Osteoblast (primary cell): ENCODE results near the gene DLG5. TPM values are rescaled to one million over a fixed set of nuclear protein-coding genes. Genes with fewer than 3 reads are reported as not detected.

Source experiments
- DNase-seq: peaks from one replicate; pipeline ENCODE4 v3.0.0; 2011; ENCODE audit warnings: low spot score, mixed read lengths; ENCODE audit not compliant: insufficient read length; ENCODE audit errors: missing footprints
- H2AFZ ChIP-seq: 2 replicates; pipeline ENCODE4 v1.6.0; 2011; ENCODE audit warnings: mild to moderate bottlenecking, low read length
- H3K27ac ChIP-seq: 2 replicates; pipeline ENCODE4 v1.5.1; 2011; ENCODE audit warnings: mild to moderate bottlenecking, low read depth, low read length, moderate library complexity
- H3K27me3 ChIP-seq: 2 replicates; pipeline ENCODE4 v1.6.0; 2012; ENCODE audit warnings: mild to moderate bottlenecking, control low read depth, inconsistent platforms, low read length, moderate library complexity; ENCODE audit not compliant: insufficient read depth
- H3K36me3 ChIP-seq: 2 replicates; pipeline ENCODE4 v1.5.1; 2011; ENCODE audit warnings: mild to moderate bottlenecking, low read length, control low read depth, moderate library complexity; ENCODE audit not compliant: insufficient read depth
- H3K4me1 ChIP-seq: 2 replicates; pipeline ENCODE4 v1.5.1; 2011; ENCODE audit warnings: mild to moderate bottlenecking, low read length, control low read depth, moderate library complexity; ENCODE audit not compliant: insufficient read depth
- H3K4me2 ChIP-seq: 2 replicates; pipeline ENCODE4 v1.6.0; 2011; ENCODE audit warnings: mild to moderate bottlenecking, low read length; ENCODE audit not compliant: insufficient read depth
- H3K4me3 ChIP-seq: fragments of 200-600 bp; sonication (generic); 3 replicates; pipeline ENCODE4 v1.5.1; 2012; ENCODE audit warnings: mild to moderate bottlenecking, low read length, inconsistent platforms; ENCODE audit not compliant: insufficient read depth
- H3K79me2 ChIP-seq: 2 replicates; pipeline ENCODE4 v1.6.0; 2012; ENCODE audit warnings: mild to moderate bottlenecking, low read length, control low read depth, inconsistent platforms; ENCODE audit not compliant: insufficient read depth
- H3K9me3 ChIP-seq: 2 replicates; pipeline ENCODE4 v1.5.1; 2011; ENCODE audit warnings: low read depth, low read length, control low read depth
- H4K20me1 ChIP-seq: 2 replicates; pipeline ENCODE4 v1.6.0; 2012; ENCODE audit warnings: mild to moderate bottlenecking, low read length, control low read depth; ENCODE audit not compliant: insufficient read depth
- total RNA-seq: library from RNA; depleted of rRNA; stranded (reverse); fragments of >200 nt; gene quantifications from 2 replicates; pipeline ENCODE4 v1.2.3, GENCODE V29; 2012
- TF ChIP-seq, protein P1 (sequence below): IDR thresholded peaks from 2 replicates; pipeline ENCODE4 v1.5.1; 2011; ENCODE audit warnings: mild to moderate bottlenecking, low read depth, low read length, moderate library complexity; ENCODE audit errors: extremely low read depth

DLG5 gene
- total RNA-seq, 1 donor: 51.4 TPM

- TF ChIP-seq, protein P1, sequence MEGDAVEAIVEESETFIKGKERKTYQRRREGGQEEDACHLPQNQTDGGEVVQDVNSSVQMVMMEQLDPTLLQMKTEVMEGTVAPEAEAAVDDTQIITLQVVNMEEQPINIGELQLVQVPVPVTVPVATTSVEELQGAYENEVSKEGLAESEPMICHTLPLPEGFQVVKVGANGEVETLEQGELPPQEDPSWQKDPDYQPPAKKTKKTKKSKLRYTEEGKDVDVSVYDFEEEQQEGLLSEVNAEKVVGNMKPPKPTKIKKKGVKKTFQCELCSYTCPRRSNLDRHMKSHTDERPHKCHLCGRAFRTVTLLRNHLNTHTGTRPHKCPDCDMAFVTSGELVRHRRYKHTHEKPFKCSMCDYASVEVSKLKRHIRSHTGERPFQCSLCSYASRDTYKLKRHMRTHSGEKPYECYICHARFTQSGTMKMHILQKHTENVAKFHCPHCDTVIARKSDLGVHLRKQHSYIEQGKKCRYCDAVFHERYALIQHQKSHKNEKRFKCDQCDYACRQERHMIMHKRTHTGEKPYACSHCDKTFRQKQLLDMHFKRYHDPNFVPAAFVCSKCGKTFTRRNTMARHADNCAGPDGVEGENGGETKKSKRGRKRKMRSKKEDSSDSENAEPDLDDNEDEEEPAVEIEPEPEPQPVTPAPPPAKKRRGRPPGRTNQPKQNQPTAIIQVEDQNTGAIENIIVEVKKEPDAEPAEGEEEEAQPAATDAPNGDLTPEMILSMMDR: no peak
- peak; percentile 97 for DNase-seq
- H3K27me3 ChIP-seq: peaks cover 16% of the 10 kb centered on the region
- peak overlapping the region; percentile 48 for H3K27ac ChIP-seq
- peak overlapping the region; percentile 99 for H3K4me2 ChIP-seq
- peaks cover 23% of the 10 kb centered on the region for H3K4me1 ChIP-seq
- H4K20me1 ChIP-seq: peaks cover 47% of the 10 kb centered on the region
- H3K9me3 ChIP-seq: no peaks in the 10 kb centered on the region
- peak overlapping the region; percentile 83 for H2AFZ ChIP-seq
- H3K36me3 ChIP-seq: peaks cover 5% of the 10 kb centered on the region
- H3K79me2 ChIP-seq: peaks cover 54% of the 10 kb centered on the region
- peak overlapping the region; percentile 84 for H3K4me3 ChIP-seq
Observed at GRCh38 chr10:77925410-77925794, 1.2 kb downstream of the DLG5 start.

GRCh38 chr10:77922566-77923179 is 3.9 kb downstream of the DLG5 start:
- Histone ChIP-seq H3K79me2 (peaks cover 77% of the 10 kb centered on the region), H3K4me2 (no peak overlapping the region), H3K27me3 (peaks cover 7% of the 10 kb centered on the region), H3K36me3 (peaks cover 5% of the 10 kb centered on the region), H4K20me1 (peaks cover 67% of the 10 kb centered on the region), H3K4me1 (peaks cover 34% of the 10 kb centered on the region), H3K9me3 (no peaks in the 10 kb centered on the region), H2AFZ (no peak overlapping the region), H3K4me3 (no peak overlapping the region), H3K27ac (no peak overlapping the region)
- TF ChIP-seq, protein P1: no peak
- no peak for DNase-seq

DNA sequence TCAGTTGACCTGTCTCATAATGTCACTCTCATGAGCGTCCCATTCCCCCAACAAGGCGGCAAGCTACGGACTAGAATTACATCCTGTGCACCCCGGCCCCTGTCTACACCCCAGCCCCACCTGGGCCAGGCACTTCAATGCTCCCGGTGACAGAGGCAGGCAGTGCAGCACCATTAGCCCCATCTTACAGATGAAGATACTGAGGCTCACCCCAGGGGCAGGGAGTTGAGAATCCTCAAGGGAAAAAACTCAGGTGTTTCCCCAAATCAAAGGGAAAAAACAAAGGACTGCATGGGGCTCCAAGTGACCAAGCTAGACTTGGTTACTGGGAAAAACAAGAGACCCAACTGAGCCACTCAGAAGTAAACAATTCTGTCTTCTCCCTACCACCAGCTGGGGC is 4.5 kb downstream of the DLG5 start:
- TF ChIP-seq, protein P1: no peak
- Histone ChIP-seq H3K36me3 (peaks cover 5% of the 10 kb centered on the region), H4K20me1 (peaks cover 67% of the 10 kb centered on the region), H3K9me3 (no peaks in the 10 kb centered on the region), H2AFZ (no peak overlapping the region), H3K79me2 (peaks cover 82% of the 10 kb centered on the region), H3K4me2 (no peak overlapping the region), H3K4me3 (no peak overlapping the region), H3K27me3 (peaks cover 1% of the 10 kb centered on the region), H3K4me1 (peaks cover 28% of the 10 kb centered on the region), H3K27ac (no peak overlapping the region)
- DNase-seq: no peak

DNA sequence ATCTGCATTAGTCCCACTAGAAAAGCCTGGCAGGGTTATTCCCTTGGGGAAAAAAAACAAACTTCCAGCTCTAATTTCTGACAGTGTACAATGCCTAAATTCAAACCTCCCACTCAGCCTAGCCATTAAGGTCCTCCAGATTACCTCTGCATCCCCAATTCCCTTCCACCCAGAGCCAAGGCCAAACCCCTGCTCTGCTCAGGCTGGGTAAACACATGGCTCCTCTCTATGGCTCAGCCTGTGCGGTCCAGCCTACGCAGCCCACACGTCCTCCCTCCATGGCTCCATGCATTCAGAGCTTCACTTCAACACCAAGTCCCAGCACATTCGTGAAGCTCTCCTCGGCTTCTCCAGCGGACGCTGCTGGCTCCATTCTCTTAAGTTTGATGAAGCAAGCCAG is 5.2 kb downstream of the DLG5 start:
- no peaks in the 10 kb centered on the region for H3K27me3 ChIP-seq
- H3K4me1 ChIP-seq: peaks cover 28% of the 10 kb centered on the region
- TF ChIP-seq, protein P1: no peak
- no peak for DNase-seq
- no peak overlapping the region for H3K27ac ChIP-seq
- no peak overlapping the region for H3K4me2 ChIP-seq
- H2AFZ ChIP-seq: no peak overlapping the region
- peaks cover 88% of the 10 kb centered on the region for H3K79me2 ChIP-seq
- H3K9me3 ChIP-seq: no peaks in the 10 kb centered on the region
- peaks cover 68% of the 10 kb centered on the region for H4K20me1 ChIP-seq
- H3K4me3 ChIP-seq: no peak overlapping the region
- H3K36me3 ChIP-seq: peaks cover 5% of the 10 kb centered on the region
